ENCODE data around the gene CENPB.

DNA sequence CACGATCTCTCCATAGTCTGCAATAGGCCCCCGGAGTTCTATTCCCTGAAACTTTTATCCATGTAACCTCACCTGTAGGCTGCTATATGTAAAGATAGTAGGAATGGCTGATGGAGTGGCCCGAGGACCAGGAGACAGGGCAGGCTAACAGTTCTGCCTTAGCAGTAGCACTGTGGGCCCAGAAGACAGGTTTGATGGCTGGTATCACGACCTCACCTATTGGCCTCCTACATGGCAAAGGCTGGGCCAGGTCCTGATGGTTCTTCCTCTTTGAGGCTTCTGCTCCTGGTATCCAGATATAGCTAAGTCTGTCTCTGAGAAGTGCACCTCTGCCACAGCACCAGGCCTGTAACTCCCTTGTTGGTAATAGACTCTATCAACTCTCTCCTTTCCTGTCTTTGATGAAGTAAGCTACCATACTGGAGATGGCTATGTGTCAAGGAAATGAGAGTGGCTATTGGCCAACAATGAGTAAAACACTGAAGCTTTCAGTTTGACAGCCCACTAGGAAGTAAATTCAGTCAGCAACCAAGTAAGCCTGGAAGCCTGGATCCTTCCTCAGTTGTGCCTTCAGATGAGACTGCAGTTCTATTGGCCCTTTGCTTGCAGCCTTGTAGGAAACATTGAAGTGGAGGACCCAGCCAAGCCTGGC is 11.0 kb downstream of the CENPB start:
- TF ChIP-seq POLR2AphosphoS5 (IDR thresholded peaks at IDR 0.05): no peak
- TF ChIP-seq POLR2A (IDR thresholded peaks at IDR 0.05): no peak
- TF ChIP-seq, protein P1, sequence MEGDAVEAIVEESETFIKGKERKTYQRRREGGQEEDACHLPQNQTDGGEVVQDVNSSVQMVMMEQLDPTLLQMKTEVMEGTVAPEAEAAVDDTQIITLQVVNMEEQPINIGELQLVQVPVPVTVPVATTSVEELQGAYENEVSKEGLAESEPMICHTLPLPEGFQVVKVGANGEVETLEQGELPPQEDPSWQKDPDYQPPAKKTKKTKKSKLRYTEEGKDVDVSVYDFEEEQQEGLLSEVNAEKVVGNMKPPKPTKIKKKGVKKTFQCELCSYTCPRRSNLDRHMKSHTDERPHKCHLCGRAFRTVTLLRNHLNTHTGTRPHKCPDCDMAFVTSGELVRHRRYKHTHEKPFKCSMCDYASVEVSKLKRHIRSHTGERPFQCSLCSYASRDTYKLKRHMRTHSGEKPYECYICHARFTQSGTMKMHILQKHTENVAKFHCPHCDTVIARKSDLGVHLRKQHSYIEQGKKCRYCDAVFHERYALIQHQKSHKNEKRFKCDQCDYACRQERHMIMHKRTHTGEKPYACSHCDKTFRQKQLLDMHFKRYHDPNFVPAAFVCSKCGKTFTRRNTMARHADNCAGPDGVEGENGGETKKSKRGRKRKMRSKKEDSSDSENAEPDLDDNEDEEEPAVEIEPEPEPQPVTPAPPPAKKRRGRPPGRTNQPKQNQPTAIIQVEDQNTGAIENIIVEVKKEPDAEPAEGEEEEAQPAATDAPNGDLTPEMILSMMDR (IDR thresholded peaks at IDR 0.05): no peak
- no peak for TF ChIP-seq EP300 (IDR thresholded peaks at IDR 0.05)
